ENCODE measurements around the gene PHOX2A.

- TF ChIP-seq CTCF (IDR thresholded peaks at IDR 0.05; ENCODE audit: low read depth, low read length), result no peak
- TF ChIP-seq EZH2phosphoT487 (IDR thresholded peaks at IDR 0.05; ENCODE audit: low read depth), result no peak
Observed at GRCh38 chr11:72221386-72222075, 22.4 kb downstream of the PHOX2A start.

Data from OCI-LY3 (cell line).